Lower leg skin (tissue), 4 donors: ENCODE measurements around the gene SFT2D1. TPM values are rescaled to one million over a fixed set of nuclear protein-coding genes. Genes with fewer than 3 reads are reported as not detected.
A peak's percentile ranks its signal among the peaks of the same experiment; 100 is the strongest.

Source experiments
- DNase-seq, 2 donors: peaks; one replicate each; pipeline ENCODE4 v3.0.0-alpha.2; 2019; ENCODE audit warnings: low spot score in 2 of 2
- H3K4me3 ChIP-seq: fragments of 200-600 bp; sonication (generic); 2 replicates; pipeline ENCODE4 v1.5.1; 2017; ENCODE audit warnings: mild to moderate bottlenecking, low read depth; ENCODE audit not compliant: poor library complexity, severe bottlenecking
- POLR2A ChIP-seq, 2 donors: fragments of 450-650 bp; IDR thresholded peaks; one replicate each; pipeline ENCODE4 v1.6.1; 2016 to 2017; ENCODE audit warnings: antibody characterized with exemption in 2 of 2, mild to moderate bottlenecking in 1 of 2, moderate library complexity in 1 of 2
- WGBS, 2 donors: methylation state at CpG; one replicate each; pipeline ENCODE4 v1.1.5; 2018; 5-methylcytosine and 5-hydroxymethylcytosine counted together
- intact Hi-C: fragments of 100-400 bp; cut with DNase I; formaldehyde crosslinking; loops from one replicate; pipeline ENCODE4 v1.15.0; 2023; ENCODE audit warnings: low total_unique reads
- total RNA-seq, 4 donors: library from RNA; depleted of rRNA; stranded (reverse); fragments of >200 nt; gene quantifications; one replicate each; pipeline ENCODE4 v1.1.0, GENCODE V29; 2016
- TF ChIP-seq, protein P1 (sequence below), 3 donors: fragments of 450-650 bp; IDR thresholded peaks; one replicate each; pipeline ENCODE4 v1.5.1; 2016; ENCODE audit warnings: antibody characterized with exemption in 3 of 3, mild to moderate bottlenecking in 3 of 3, moderate library complexity in 2 of 3

SFT2D1 gene
- total RNA-seq, 4 donors from 2014 or later: 23.6 to 42.9 (median 31.9) TPM

DNA sequence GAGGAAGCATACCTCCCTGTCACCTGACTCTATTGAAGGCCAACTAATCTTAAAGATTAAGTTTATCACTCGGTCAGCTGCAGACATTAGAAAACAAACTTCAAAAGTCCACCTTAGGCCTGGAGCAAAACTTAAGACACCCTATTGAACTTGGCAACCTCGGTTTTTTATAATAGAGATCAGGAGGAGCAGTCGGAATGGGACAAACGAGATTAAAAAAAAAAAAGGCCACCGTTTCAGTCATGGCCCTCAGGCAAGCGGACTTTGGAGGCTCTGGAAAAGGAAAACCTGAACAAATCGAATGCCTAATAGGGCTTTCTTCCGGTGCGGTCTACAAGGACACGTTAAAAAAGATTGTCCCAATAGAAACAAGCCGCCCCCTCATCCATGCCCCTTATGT is 26.9 kb downstream of the SFT2D1 start:
- no peak for TF ChIP-seq POLR2A (IDR thresholded peaks at IDR 0.05)
- TF ChIP-seq, protein P1, sequence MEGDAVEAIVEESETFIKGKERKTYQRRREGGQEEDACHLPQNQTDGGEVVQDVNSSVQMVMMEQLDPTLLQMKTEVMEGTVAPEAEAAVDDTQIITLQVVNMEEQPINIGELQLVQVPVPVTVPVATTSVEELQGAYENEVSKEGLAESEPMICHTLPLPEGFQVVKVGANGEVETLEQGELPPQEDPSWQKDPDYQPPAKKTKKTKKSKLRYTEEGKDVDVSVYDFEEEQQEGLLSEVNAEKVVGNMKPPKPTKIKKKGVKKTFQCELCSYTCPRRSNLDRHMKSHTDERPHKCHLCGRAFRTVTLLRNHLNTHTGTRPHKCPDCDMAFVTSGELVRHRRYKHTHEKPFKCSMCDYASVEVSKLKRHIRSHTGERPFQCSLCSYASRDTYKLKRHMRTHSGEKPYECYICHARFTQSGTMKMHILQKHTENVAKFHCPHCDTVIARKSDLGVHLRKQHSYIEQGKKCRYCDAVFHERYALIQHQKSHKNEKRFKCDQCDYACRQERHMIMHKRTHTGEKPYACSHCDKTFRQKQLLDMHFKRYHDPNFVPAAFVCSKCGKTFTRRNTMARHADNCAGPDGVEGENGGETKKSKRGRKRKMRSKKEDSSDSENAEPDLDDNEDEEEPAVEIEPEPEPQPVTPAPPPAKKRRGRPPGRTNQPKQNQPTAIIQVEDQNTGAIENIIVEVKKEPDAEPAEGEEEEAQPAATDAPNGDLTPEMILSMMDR (IDR thresholded peaks at IDR 0.05): no peak
- no peak overlapping the region for H3K4me3 ChIP-seq
- peak in 1 of 2 donors; percentile 0 for DNase-seq
- 71 to 76% methylated on average over 11 of the region's 11 CpGs for WGBS, 2 donors
- intact Hi-C loops: no loop called here

GRCh38 chr6:166314454-166314853 is 27.9 kb downstream of the SFT2D1 start:
- TF ChIP-seq, protein P1 (IDR thresholded peaks at IDR 0.05): no peak
- TF ChIP-seq POLR2A (IDR thresholded peaks at IDR 0.05): no peak
- peak in 1 of 2 donors; percentile 26 for DNase-seq
- intact Hi-C loops: no loop called here
- H3K4me3 ChIP-seq: no peak overlapping the region
- WGBS, 2 donors: 75 to 86% methylated on average over 9 of the region's 9 CpGs

DNA sequence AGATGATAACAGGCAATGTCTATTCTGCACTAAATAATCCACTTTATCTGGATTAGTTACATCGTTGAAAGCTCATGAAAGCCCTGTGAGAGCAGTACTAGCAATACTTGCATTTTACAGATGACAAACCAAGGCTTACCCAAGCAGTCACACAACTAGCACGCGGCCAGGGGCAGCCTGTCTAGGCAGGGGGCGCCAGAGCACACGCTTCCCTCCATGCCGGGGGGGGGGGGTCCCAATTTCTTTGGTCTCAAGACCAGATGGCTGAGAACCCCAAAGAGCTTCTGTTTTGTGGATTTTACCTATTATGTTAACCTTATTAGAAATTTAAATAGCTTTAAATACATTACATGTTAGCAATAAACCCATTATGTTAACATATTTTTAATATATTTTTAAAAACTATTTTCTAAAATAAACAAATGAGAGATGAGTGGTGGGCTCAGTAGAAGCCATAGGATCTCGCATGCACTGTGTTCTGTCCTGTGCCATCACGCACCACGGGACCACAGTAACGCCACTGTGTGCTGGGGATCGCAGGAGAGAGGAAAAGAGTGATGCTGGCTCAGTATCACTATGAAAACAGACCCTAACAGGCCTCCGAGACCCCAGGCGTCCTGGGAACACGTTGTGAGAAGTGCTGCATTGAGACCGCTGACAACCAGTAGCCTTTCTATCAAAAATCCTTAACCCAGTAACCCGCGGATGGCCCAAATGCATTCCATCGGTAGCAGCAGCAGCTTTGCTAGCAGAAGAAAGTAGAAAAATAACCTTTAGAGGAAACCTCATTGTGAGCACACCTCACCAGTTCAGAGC is 28.9 kb downstream of the SFT2D1 start:
- H3K4me3 ChIP-seq: no peak overlapping the region
- intact Hi-C loops: no loop called here
- TF ChIP-seq, protein P1 (IDR thresholded peaks at IDR 0.05): no peak
- TF ChIP-seq POLR2A (IDR thresholded peaks at IDR 0.05): no peak
- DNase-seq: peak in 1 of 2 donors; percentile 78
- WGBS, 2 donors: 52 to 57% methylated on average over 18 of the region's 18 CpGs

DNA sequence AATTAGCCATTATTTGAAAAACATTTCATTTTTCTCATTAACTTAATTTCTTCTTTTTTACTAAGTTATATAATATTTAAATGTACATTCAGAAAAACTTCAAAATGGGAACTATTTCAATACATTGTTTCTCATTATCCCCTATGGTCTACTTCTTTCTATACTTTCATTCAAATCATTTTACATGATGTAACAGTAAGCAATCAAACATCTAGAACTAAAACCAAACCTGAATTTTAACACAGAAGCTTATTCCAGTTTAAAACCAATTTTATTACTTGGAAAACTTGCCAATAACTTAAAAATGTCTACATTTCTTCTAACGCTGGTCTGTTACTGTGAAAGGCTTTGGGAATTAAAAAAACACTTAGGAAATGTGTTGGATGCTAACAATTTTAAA is 29.5 kb downstream of the SFT2D1 start:
- no peak for DNase-seq
- TF ChIP-seq, protein P1 (IDR thresholded peaks at IDR 0.05): no peak
- no peak for TF ChIP-seq POLR2A (IDR thresholded peaks at IDR 0.05)
- intact Hi-C loops: no loop called here
- WGBS, 2 donors: 62 to 64% methylated on average over 1 of the region's 1 CpG
- H3K4me3 ChIP-seq: no peak overlapping the region

- TF ChIP-seq, protein P1 (IDR thresholded peaks at IDR 0.05): no peak
- no peak for TF ChIP-seq POLR2A (IDR thresholded peaks at IDR 0.05)
- 88 to 89% methylated on average over 12 of the region's 12 CpGs for WGBS, 2 donors
- DNase-seq: no peak
- intact Hi-C loops: no loop called here
- H3K4me3 ChIP-seq: no peak overlapping the region
Observed at GRCh38 chr6:166310634-166311033, 31.7 kb downstream of the SFT2D1 start.
